Sigmoid colon (tissue), 4 donors: ENCODE measurements around the gene AP3B1.

Source experiments
- EP300 ChIP-seq, 4 donors: sonication (generic); formaldehyde crosslinking; IDR thresholded peaks; one replicate each; pipeline ENCODE4 v1.6.1; 2017; ENCODE audit warnings: antibody characterized with exemption in 4 of 4
- POLR2A ChIP-seq, 2 donors: fragments of 450-650 bp; IDR thresholded peaks; one replicate each; pipeline ENCODE4 v1.6.1; 2016; ENCODE audit warnings: antibody characterized with exemption in 2 of 2, mild to moderate bottlenecking in 2 of 2, moderate library complexity in 2 of 2
- POLR2AphosphoS5 ChIP-seq, 4 donors: sonication (generic); formaldehyde crosslinking; IDR thresholded peaks; one replicate each; pipeline ENCODE4 v1.6.1; 2017; ENCODE audit warnings: antibody characterized with exemption in 4 of 4
- TF ChIP-seq, protein P1 (sequence below), 4 experiments: fragments of 450-650 bp in 3 of 4; fragments of 200-600 bp in 1 of 4; IDR thresholded peaks; one replicate each; pipeline ENCODE4 v1.5.1; 2016 to 2019; ENCODE audit warnings: antibody characterized with exemption in 4 of 4, mild to moderate bottlenecking in 3 of 4, moderate library complexity in 2 of 4

GRCh38 chr5:77985247-77985646, 309.3 kb downstream of the AP3B1 start:
- TF ChIP-seq, protein P1, sequence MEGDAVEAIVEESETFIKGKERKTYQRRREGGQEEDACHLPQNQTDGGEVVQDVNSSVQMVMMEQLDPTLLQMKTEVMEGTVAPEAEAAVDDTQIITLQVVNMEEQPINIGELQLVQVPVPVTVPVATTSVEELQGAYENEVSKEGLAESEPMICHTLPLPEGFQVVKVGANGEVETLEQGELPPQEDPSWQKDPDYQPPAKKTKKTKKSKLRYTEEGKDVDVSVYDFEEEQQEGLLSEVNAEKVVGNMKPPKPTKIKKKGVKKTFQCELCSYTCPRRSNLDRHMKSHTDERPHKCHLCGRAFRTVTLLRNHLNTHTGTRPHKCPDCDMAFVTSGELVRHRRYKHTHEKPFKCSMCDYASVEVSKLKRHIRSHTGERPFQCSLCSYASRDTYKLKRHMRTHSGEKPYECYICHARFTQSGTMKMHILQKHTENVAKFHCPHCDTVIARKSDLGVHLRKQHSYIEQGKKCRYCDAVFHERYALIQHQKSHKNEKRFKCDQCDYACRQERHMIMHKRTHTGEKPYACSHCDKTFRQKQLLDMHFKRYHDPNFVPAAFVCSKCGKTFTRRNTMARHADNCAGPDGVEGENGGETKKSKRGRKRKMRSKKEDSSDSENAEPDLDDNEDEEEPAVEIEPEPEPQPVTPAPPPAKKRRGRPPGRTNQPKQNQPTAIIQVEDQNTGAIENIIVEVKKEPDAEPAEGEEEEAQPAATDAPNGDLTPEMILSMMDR (IDR thresholded peaks at IDR 0.05), result no peak
- TF ChIP-seq EP300 (IDR thresholded peaks at IDR 0.05) (no peak), POLR2A (IDR thresholded peaks at IDR 0.05) (no peak), POLR2AphosphoS5 (IDR thresholded peaks at IDR 0.05) (no peak)
